ENCODE measurements around the gene ACTR3C.

The ACTR3C gene

GRCh38 chr7:150365673-150366398 is 42.5 kb upstream of the ACTR3C start:
- Histone ChIP-seq H3K4me1 (ENCODE audit: control insufficient read depth, insufficient read depth, low read length) (peaks cover 18% of the 10 kb centered on the region), H3K27me3 (ENCODE audit: control insufficient read depth, insufficient read depth, low read length) (no peaks in the 10 kb centered on the region), H3K9ac (ENCODE audit: low read length) (no peak overlapping the region), H3K9me3 (ENCODE audit: control insufficient read depth, low read length) (no peaks in the 10 kb centered on the region), H3K4me3 (ENCODE audit: low read length) (no peak overlapping the region), H3K36me3 (ENCODE audit: control insufficient read depth, insufficient read depth, low read length) (no peaks in the 10 kb centered on the region)

DNA sequence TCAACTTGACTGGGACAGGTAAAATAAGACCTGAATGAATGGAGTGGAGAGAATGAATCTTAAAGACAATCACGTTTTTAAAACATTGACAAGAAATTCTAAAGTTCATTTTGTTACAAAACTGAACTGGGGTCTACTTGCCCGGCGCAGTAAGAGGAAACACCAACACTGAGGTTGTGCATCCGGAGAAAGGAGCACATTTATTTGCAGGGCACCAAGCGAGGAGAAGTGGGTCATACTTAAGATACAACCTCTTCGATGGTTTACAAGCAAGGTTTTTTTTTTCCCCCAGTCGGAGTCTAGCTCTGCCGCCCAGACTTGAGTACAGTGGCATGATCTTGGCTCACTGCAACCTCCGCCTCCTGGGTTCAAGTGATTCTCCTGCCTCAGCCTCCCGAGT is 41.8 kb upstream of the ACTR3C start:
- Histone ChIP-seq H3K4me1 (ENCODE audit: control insufficient read depth, insufficient read depth, low read length) (peaks cover 14% of the 10 kb centered on the region), H3K9ac (ENCODE audit: low read length) (no peak overlapping the region), H3K9me3 (ENCODE audit: control insufficient read depth, low read length) (no peaks in the 10 kb centered on the region), H3K36me3 (ENCODE audit: control insufficient read depth, insufficient read depth, low read length) (no peaks in the 10 kb centered on the region), H3K27me3 (ENCODE audit: control insufficient read depth, insufficient read depth, low read length) (no peaks in the 10 kb centered on the region), H3K4me3 (ENCODE audit: low read length) (no peak overlapping the region)

- peaks cover 6% of the 10 kb centered on the region for H3K4me1 ChIP-seq (ENCODE audit: control insufficient read depth, insufficient read depth, low read length)
These were observed 40.5 kb upstream of the ACTR3C start for GRCh38 chr7:150363872-150364271.

GRCh38 chr7:150363370-150363769 is 40.0 kb upstream of the ACTR3C start:
- Histone ChIP-seq H3K4me3 (ENCODE audit: low read length) (no peak overlapping the region), H3K9ac (ENCODE audit: low read length) (no peak overlapping the region), H3K36me3 (ENCODE audit: control insufficient read depth, insufficient read depth, low read length) (no peaks in the 10 kb centered on the region), H3K27me3 (ENCODE audit: control insufficient read depth, insufficient read depth, low read length) (no peaks in the 10 kb centered on the region), H3K9me3 (ENCODE audit: control insufficient read depth, low read length) (no peaks in the 10 kb centered on the region), H3K4me1 (ENCODE audit: control insufficient read depth, insufficient read depth, low read length) (peaks cover 6% of the 10 kb centered on the region)

More at GRCh38 chr7:150363872-150364271, 40.5 kb upstream of the ACTR3C start:
- Histone ChIP-seq H3K9me3 (ENCODE audit: control insufficient read depth, low read length) (no peaks in the 10 kb centered on the region), H3K4me3 (ENCODE audit: low read length) (no peak overlapping the region), H3K36me3 (ENCODE audit: control insufficient read depth, insufficient read depth, low read length) (no peaks in the 10 kb centered on the region), H3K9ac (ENCODE audit: low read length) (no peak overlapping the region), H3K27me3 (ENCODE audit: control insufficient read depth, insufficient read depth, low read length) (no peaks in the 10 kb centered on the region)

DNA sequence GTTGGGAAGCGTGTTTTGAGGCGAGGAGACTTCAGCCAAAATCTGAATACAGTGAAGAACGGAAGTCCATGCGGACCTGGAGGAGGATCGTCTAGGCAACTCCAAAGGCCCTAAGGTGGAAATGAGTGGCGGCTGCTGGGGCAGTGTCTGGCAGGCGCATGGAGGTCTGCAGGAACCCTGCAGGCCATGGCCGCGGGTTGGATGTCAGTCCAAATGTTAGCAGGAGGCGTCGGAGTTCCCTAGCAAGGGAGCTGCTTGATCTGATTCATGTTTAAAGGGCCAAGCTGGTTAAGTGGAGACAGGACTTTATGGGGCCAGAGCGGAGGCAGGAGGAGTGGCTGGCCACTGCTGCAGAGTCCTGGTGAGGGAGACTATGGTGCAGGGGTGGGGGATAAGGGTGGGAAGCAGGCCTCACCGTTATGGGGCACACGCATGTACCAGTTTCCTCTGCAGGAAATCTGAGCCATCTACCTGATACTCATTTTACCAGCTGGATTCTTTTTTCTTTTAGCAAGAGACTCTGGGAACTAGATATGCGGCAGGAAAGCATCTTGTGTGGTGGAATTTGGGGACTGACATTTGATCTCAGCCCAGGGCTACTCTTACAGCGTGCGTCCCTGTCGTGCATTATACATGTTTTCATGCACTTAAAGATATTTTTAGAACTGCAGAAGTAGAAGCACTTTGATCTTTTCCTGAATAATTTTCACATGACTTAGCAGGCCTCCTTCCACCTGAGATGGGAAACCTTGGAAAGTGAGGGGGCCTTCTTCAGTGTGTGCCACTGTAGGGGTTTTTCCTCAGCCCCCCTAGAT is 38.7 kb upstream of the ACTR3C start:
- Histone ChIP-seq H3K9me3 (ENCODE audit: control insufficient read depth, low read length) (no peaks in the 10 kb centered on the region), H3K4me1 (ENCODE audit: control insufficient read depth, insufficient read depth, low read length) (no peaks in the 10 kb centered on the region), H3K4me3 (ENCODE audit: low read length) (no peak overlapping the region), H3K27me3 (ENCODE audit: control insufficient read depth, insufficient read depth, low read length) (no peaks in the 10 kb centered on the region), H3K36me3 (ENCODE audit: control insufficient read depth, insufficient read depth, low read length) (no peaks in the 10 kb centered on the region), H3K9ac (ENCODE audit: low read length) (no peak overlapping the region)

- no peaks in the 10 kb centered on the region for H3K27me3 ChIP-seq (ENCODE audit: control insufficient read depth, insufficient read depth, low read length)
- no peaks in the 10 kb centered on the region for H3K9me3 ChIP-seq (ENCODE audit: control insufficient read depth, low read length)
- no peaks in the 10 kb centered on the region for H3K36me3 ChIP-seq (ENCODE audit: control insufficient read depth, insufficient read depth, low read length)
- H3K4me3 ChIP-seq (ENCODE audit: low read length), result no peak overlapping the region
- H3K4me1 ChIP-seq (ENCODE audit: control insufficient read depth, insufficient read depth, low read length), result no peaks in the 10 kb centered on the region
- H3K9ac ChIP-seq (ENCODE audit: low read length), result no peak overlapping the region
These were observed 38.1 kb upstream of the ACTR3C start for GRCh38 chr7:150361402-150361801.

DNA sequence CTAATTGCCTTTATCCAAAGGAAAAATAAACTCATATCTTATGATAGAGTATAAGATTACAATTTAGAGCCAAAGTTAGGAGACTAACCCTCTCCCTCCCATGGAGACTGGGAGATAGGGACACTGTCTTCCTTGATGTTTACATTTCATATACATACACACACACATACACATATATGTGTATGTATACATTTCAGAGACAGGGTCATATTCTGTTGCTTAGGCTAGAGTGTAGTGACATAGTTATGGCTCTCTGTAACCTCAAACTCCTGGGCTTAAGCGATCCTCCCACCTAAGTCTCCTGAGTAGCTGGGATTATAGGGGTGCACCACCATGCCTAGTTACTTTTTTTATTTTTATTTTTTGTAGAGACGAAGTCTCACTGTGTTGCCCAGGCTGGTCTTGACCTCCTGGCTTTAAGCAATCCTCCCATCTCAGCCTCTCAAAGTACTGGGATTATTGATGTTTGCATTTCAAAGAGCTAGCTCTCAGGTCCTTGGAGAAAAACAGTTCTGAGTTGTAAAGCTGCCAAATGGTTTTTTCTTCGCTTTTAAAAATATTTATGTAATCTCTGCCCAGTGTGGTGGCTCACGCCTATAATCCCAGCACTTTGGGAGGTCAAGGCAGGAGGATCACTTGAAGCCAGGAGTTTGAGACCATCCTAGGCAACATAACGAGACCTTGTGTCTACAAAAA is 37.2 kb upstream of the ACTR3C start:
- Histone ChIP-seq H3K27me3 (ENCODE audit: control insufficient read depth, insufficient read depth, low read length) (no peaks in the 10 kb centered on the region), H3K9me3 (ENCODE audit: control insufficient read depth, low read length) (no peaks in the 10 kb centered on the region), H3K36me3 (ENCODE audit: control insufficient read depth, insufficient read depth, low read length) (no peaks in the 10 kb centered on the region), H3K4me3 (ENCODE audit: low read length) (no peak overlapping the region), H3K9ac (ENCODE audit: low read length) (no peak overlapping the region), H3K4me1 (ENCODE audit: control insufficient read depth, insufficient read depth, low read length) (peaks cover 7% of the 10 kb centered on the region)

DNA sequence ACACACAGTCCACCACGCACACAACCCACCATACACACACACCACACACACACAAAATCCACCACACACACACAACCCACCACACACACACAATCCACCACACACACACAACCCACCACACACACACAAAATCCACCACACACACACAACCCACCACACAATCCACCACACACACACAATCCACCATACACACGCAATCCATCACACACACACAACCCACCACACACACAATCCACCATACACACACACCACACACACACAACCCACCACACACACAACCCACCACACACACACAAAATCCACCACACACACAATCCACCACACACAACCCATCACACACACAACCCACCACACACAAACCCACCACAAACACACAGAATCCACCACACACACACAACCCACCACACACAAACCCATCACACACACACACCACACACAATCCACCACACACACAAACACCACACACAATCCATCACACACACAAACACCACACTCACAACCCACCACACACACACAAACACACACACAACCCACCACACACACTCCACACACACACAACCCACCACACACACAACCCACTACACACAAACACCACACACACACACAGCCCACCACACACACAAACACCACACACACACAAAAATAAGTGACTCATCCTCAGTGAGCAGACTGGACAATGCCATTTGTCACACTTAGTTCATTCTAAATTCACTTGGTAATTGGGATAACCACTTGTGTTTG is 36.4 kb upstream of the ACTR3C start:
- peaks cover 15% of the 10 kb centered on the region for H3K4me1 ChIP-seq (ENCODE audit: control insufficient read depth, insufficient read depth, low read length)
- H3K9ac ChIP-seq (ENCODE audit: low read length), result no peak overlapping the region
- no peaks in the 10 kb centered on the region for H3K27me3 ChIP-seq (ENCODE audit: control insufficient read depth, insufficient read depth, low read length)
- no peaks in the 10 kb centered on the region for H3K9me3 ChIP-seq (ENCODE audit: control insufficient read depth, low read length)
- H3K36me3 ChIP-seq (ENCODE audit: control insufficient read depth, insufficient read depth, low read length), result no peaks in the 10 kb centered on the region
- no peak overlapping the region for H3K4me3 ChIP-seq (ENCODE audit: low read length)

DNA sequence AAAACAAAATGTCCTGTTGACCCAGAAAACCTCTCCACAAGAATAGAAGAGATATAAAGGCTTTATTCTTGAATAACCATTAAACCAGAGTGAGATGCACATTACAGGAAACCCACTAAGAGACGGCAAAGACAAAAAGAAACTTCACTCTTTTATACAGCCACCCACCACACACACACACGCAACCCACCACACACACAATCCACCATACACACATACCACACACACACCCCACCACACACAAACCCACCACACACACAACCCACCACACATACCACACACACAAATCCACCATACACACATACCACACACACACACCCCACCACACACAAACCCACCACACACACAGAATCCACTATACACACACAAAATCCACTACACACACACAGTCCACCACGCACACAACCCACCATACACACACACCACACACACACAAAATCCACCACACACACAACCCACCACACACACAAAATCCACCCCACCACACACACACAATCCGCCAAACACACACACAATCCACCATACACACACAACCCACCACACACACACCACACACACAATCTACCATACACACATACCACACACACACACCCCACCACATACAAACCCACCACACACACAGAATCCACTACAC is 35.8 kb upstream of the ACTR3C start:
- Histone ChIP-seq H3K9me3 (ENCODE audit: control insufficient read depth, low read length) (no peaks in the 10 kb centered on the region), H3K4me3 (ENCODE audit: low read length) (no peak overlapping the region), H3K36me3 (ENCODE audit: control insufficient read depth, insufficient read depth, low read length) (no peaks in the 10 kb centered on the region), H3K27me3 (ENCODE audit: control insufficient read depth, insufficient read depth, low read length) (no peaks in the 10 kb centered on the region), H3K9ac (ENCODE audit: low read length) (no peak overlapping the region), H3K4me1 (ENCODE audit: control insufficient read depth, insufficient read depth, low read length) (peaks cover 15% of the 10 kb centered on the region)

DNA sequence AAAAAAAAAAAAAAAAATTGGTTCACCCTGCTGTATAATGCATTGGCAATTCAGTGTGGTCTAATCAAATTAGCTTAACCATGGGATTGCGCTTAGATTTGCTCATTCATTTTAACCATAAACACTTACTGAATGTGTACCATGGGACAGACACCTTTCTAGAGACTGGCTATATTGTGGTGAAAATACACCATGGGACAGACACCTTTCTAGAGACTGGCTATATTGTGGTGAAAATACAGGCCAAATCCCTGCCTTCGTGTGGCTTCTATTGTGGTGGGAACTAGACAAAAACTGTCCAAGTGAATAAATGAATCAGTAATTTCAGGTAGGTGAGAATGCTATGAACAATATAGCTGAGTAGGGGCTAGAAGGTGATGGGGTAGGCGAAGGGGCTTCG is 35.1 kb upstream of the ACTR3C start:
- H3K4me3 ChIP-seq (ENCODE audit: low read length), result no peak overlapping the region
- no peaks in the 10 kb centered on the region for H3K36me3 ChIP-seq (ENCODE audit: control insufficient read depth, insufficient read depth, low read length)
- no peaks in the 10 kb centered on the region for H3K27me3 ChIP-seq (ENCODE audit: control insufficient read depth, insufficient read depth, low read length)
- peaks cover 15% of the 10 kb centered on the region for H3K4me1 ChIP-seq (ENCODE audit: control insufficient read depth, insufficient read depth, low read length)
- no peak overlapping the region for H3K9ac ChIP-seq (ENCODE audit: low read length)
- no peaks in the 10 kb centered on the region for H3K9me3 ChIP-seq (ENCODE audit: control insufficient read depth, low read length)

GRCh38 chr7:150357771-150358427 is 34.6 kb upstream of the ACTR3C start:
- no peak overlapping the region for H3K4me3 ChIP-seq (ENCODE audit: low read length)
- peaks cover 15% of the 10 kb centered on the region for H3K4me1 ChIP-seq (ENCODE audit: control insufficient read depth, insufficient read depth, low read length)
- no peaks in the 10 kb centered on the region for H3K27me3 ChIP-seq (ENCODE audit: control insufficient read depth, insufficient read depth, low read length)
- H3K36me3 ChIP-seq (ENCODE audit: control insufficient read depth, insufficient read depth, low read length), result no peaks in the 10 kb centered on the region
- no peaks in the 10 kb centered on the region for H3K9me3 ChIP-seq (ENCODE audit: control insufficient read depth, low read length)
- H3K9ac ChIP-seq (ENCODE audit: low read length), result no peak overlapping the region
